Glomerular visceral epithelial cell (primary cell): ENCODE results near the gene QSOX2.
A peak's percentile ranks its signal among the peaks of the same experiment; 100 is the strongest.

ENCODE experiments used
- DNase-seq: peaks from one replicate; pipeline ENCODE4 v3.0.0-alpha.2; 2016; ENCODE audit errors: extremely low spot score

Gene QSOX2, protein sequence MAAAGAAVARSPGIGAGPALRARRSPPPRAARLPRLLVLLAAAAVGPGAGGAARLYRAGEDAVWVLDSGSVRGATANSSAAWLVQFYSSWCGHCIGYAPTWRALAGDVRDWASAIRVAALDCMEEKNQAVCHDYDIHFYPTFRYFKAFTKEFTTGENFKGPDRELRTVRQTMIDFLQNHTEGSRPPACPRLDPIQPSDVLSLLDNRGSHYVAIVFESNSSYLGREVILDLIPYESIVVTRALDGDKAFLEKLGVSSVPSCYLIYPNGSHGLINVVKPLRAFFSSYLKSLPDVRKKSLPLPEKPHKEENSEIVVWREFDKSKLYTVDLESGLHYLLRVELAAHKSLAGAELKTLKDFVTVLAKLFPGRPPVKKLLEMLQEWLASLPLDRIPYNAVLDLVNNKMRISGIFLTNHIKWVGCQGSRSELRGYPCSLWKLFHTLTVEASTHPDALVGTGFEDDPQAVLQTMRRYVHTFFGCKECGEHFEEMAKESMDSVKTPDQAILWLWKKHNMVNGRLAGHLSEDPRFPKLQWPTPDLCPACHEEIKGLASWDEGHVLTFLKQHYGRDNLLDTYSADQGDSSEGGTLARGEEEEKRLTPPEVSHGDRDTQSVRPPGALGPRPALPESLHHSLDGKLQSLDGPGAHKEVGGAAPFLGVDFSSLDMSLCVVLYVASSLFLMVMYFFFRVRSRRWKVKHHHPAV

DNA sequence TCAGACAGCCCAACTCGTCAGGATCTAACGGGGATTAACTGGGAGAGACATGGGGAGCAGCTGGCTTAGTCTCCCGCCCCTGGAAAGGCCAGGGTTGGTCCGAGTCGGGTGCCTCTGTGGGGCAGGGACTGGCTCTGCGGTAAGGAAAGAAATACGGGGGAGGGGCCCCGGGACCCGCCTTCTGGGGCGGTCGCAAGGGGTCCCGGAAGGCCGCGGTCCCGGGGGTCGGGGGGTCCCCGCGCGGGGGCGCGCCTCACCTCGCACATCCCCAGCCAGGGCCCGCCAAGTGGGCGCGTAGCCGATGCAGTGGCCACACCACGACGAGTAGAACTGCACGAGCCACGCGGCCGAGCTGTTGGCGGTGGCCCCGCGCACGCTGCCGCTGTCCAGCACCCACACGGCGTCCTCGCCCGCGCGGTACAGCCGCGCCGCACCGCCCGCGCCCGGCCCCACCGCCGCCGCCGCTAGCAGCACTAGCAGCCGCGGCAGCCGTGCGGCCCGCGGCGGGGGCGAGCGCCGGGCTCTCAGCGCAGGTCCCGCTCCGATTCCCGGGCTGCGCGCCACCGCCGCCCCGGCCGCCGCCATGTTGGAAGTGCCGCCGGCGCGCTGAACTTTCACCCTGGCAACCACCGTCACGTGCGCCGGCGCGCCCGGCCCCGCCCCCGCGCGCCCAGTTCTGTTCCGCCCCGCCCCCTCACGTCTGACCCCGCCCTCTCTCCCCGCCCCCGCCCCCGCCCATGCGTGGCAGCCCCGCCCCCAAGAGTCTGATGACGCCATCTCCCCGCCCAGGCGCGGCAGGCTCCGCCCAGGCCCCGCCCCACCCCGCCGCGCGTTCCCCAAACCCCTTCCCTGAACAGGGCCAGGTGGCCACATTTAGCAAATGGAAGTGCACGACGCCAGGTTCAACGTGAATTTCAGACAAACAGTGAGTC, at the start of gene QSOX2:
Gene QSOX2, minus strand, starts transcription at position 594 of the 932 bp plus-strand sequence. Its CDS starts 9 bp downstream, at position 585.
- peak; percentile 85 for DNase-seq

DNA sequence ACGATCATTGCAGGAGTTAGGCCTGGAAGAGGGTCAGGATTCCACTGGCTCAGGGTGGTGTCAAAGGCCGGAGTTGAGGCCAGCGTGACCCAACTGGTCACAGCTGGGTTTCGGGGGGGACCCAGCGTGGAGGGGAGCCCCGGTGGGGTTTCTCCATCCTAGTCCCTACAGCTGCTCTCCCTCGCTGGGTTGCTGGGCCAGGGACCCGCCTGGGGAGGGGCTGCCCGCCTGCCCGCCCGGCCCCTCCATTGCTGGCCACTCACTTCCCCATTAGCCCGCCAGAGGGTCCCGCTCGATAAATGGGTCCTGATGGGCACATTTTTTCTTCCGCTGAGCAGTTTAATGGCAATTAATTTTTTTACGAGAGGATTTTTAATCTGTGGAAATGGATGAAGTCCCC, 49.4 kb upstream of the QSOX2 start:
- DNase-seq = no peak

DNA sequence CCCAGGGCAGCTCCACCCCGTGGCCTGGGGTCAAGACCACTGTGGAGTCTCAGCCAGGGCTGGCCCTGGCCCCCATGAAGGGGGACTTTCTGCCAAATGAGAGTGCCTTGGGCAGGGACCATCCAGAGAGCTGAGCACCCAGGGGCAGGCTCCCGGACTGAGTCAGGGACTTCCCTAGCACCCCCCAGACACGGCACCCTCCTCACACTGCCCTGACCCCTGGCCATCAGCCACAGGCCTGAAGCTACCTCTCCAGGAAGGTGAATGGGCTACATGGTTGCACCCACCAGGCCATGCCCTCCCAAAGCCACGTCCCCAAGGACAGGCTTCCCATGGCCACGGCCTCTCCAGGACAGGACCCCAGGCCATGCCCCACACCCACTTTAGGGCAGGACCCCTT, 48.8 kb upstream of the QSOX2 start:
- DNase-seq = no peak

DNA sequence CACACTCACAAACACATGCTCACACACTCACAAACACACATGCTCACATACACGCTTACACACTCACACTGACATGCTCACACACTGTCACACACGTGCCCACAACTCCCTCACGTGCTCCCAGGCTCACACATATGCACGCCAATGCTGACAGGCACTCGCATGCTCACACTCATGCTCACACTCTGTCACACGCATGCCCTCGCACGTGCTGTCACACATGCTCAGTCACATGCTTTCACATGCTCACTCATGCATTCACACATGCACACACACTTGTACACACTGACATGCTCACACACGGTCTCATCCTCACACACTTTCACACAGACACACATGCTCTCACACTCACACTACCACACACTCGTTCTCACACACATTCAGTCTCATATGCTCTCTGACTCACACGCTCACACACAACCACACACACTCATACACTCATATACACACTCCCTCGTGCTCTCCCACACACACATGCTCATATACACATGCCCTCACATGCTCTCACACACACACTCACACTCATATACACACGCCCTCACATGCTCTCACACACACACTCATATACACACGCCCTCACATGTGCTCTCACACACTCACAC, 48.0 kb upstream of the QSOX2 start:
- DNase-seq = no peak

DNA sequence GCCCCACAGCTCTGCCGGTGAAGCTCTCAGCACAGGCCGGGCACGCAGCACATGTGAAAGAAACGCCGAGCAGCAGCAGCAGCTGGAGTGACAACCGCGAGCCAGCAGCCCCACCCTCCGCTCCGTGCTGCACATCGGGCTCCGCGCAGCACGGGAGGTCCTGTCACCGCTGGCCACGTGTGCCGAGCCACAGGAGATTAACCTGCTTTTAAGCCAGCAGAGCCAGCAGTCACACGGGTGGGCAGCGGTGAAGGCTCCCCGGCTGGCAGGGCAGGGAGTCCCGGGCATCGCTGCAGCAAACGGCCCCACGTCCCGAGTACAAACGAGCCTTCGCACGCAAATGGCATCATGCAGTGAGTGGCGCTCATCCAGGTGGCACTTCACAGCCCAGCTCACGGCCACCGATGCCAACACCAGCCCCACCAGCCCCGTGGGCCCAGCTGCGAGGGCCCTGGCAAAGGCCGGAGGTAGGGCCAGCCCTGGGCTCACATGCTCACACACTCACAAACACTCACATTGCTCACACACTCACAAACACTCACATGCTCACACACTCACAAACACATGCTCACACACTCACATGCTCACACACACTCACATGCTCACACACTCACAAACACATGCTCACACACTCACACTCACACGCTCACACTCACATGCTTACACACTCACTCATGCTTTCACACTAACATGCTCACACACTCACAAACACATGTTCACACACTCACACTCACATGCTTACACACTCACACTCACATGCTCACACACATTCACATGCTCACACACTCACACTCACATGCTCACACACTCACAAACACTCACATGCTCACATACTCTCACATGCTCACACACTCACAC, 47.2 kb upstream of the QSOX2 start:
- DNase-seq = no peak

DNA sequence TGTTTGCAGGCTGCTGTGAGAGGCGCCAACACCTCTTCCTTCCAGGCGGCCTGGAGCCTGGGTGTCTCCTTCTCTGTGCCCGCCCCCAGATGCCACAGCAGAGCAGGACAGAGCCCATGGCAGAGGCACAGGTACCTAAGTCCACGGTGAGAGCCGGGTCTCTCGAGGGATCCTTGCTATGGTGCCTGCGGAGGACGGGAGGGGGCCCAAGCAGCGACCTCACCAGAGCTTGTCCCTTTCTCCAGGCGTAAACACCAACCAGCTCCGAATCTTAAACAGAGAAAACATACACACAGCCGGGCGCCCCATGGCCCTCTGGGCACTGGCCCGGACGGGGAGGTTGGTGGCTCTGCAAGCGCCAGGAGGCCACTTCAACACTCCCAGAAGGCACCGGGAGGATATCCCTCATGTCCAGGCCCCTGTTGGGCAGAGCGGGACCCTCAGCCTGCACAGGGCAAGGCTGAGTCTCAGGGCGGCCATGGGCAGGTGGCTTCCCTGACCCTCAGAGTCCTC, 46.5 kb upstream of the QSOX2 start:
- no peak for DNase-seq

DNA sequence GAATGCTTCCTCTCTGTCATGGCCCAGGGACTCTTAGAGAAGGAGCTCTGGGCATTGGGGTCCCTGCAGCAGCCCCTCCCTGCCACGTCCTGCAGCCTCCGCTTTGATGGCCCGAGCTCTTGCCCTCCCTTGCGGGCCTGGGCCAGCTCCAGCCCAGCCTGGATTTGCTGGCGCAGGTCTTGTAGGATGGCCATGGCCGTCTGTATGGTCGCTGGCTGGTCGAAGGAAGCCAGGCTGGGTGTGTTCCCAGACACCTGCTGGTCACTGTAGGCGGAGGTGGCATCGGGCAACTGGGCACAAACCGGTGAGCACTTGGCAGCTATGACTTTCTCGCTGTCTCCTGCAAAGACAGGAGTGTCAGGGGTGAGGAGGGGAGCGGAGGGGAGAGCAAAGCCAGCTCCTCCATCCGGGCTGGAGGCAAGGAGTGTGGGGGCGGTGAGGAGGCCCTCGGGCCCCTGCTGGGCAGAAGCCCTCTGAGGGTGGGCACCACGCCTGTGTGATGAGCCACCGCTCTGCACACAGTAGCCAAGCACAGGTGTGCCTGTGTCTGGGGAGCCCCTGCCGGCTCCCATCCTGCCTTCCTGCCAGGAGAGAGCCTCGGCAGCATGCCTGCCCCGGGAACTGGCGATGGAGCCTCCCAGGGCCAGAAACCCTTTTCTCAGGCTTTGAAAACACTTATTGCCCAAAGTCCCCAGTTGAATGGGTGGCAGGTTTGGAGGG, 45.9 kb upstream of the QSOX2 start:
- DNase-seq = no peak

DNA sequence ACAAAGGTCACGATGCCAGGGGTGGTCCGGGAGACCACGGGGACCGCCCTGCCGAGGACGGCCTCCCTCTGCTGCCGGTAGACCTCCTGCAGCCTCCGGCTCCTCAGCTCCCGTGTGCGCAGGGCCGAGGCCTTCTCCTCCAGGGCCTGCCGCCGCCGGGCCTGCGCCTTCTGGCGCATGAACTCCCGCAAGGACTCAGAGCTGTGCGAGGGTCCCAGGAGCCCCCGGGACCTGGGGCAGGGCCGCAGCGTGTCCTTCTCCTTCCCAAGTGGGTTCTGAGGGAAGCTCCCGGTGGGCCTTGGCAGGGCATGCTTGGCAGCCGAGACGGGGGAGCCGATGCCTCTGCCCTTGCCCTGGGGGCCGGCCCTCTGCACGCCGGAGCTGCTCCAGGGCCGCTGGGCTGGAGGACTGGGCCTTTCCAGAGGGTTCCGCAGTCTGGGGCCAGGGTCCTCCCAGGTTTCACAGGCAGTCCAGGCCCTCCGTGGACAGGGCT, 44.9 kb upstream of the QSOX2 start:
- no peak for DNase-seq

DNA sequence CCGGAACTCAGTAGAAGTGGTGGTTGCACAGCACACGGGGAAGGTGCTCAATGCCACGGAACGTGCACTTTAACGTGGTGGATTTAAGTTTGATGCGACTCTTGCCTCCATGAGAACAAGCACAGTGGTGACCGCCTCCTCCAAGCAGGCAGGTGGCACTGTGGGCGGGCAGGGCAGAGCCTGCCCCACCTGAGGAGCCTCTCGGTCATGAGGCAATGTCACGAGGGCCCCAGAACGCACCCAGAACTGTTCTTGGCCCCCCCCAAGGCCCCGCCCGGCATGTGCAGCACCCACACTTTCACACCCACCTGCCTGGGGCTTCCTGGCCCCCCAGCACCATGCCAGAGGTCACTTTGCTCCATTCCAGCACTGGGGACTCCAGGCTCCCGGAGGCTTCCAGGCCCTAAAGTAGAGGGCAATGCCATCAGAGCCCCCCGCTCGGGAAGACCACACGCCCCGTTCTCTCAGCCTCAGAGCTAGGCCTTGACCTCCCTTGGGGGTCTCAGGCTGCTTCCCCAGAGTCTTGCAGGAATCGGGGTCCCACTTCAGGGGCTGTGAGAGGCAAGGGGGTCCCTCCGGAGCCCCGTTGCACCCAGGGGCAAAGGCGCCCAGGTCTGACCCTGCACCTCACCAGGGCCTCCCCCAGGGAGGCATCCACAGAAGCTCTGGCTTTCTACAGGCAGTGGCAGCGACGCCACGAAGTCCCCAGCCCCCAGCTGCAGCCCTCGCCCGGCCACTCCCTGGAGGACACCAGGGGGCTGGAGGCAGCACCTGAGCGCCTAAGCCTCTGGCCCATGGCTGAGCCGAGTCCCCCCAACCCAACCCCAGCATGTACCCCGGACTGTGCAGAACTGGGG, 44.3 kb upstream of the QSOX2 start:
- no peak for DNase-seq

DNA sequence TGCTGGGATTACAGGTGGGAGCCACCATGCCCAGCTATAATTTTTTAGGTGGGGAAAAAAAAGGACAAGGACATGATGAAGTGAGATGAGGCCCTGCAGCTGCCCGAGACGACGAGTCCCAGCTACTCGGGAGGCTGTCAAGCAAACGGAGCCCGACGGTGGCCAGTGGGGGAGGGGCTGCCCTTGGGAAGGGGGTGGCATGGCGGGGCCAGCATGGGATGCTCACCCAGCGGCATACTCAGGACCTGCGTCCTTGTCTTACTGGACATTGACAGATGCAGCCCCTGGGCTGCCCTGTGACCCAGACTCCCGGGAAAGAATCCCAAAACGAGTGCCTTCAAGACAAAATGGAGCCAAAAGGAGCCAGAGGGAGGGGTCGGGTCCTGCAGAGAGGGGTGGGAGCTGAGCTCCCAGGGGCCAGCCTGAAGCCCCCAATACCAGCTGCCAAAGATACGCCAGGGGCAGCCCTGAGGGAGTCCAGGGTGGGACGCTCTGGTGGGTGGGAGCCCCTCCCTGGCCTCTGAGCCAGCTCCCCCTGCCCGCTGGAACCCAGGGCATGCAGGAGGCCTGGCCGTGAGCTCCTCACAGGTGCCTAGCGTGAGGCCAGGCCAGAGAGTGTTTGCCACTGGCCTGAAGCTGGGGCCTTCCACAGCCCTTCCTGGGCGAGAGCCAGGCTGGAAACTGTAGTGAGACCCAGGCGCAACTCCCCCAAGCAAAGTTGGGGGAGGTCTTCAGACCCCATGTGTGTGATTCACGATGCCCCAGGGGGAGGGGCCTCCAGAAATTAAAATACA, 42.5 kb upstream of the QSOX2 start:
- DNase-seq = no peak

DNA sequence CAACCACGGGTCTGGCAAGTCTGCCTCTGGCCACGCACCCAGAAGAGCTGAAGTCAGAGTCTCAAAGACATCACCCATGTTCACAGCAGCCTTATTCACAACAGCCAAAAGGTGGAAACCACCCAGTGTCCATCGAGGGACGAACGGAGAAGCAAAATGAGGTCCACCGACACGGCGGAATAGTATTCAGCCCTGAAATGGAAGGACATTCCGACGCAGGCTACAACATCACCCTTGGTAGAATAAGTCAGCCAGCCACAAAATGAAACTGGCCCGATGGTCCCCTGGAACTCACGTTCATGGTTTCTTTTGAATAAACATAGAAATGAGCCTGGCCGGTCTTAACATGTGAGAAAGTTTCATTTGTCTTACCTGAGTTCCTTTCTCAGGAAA, 41.4 kb upstream of the QSOX2 start:
- DNase-seq = no peak

DNA sequence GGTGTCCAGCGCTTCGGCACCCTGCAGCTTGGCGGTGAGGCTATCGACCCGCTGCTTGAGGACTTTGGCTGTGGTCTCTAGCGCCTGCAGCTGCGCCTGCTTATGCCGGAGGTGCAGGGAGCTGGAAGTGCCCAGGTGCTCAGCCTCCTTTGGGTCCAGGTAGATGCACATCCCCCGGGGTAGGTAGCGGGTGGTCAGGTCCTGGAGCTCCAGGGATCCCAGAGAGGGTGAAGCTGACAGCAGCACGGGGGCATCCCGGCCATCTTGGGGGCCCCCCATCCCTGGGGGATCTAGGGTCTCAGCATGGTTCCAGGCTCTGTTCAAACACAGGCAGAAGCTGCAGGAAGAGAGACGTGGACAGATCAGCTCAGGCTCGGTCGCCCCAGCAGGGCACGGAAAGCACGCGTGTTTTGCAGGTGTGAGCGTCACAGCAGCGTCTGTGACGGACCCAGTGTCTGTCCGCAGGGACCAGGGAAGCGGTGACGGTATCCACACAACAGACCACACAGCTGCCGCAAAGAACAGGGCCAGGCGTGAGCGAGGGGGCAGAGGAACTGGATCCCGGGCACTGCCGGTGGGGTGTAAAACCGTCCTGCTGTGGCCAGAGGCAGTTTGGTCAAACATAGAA, 40.9 kb upstream of the QSOX2 start:
- no peak for DNase-seq

DNA sequence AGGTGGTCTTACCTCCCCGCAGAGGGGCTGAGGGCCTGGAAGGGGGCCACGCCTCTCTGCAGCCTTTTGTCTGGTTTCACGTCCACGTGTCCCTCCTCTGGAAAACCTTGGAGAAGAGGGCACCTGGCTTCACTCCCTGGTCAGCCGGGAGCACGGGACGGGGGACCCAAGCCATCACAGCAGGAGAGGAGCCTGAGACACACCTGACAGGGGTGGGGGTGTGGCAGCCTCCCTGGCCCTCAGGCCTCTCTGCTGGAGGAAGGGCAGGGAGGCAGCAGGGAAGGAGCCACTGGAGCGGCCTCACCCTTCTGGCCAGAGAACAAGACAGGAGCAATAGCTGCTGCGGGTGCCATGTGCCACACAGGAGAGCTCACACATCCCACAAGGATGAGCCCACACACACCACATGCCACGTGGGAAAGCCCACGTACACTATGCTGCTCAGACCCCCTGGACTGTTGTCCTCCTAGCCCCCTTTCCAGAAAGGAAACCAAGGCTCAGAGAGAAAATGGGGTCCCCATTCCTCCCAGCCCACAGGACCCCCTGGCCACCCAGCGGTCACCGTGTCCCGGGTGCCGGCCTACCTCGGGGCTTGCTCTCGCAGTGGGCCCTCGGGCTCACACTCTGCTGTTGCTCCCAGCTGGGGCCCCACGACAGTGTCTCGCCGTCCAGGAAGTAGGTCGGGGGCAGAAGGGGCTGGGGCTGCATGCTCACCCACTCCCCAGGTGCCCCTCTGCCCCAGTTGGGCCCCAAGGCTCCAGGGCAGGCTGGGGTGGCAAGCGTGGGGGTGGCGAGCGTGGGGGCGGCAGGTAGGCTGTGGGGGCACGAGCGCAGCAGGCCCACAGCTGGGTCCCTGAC, 40.1 kb upstream of the QSOX2 start:
- DNase-seq = no peak

DNA sequence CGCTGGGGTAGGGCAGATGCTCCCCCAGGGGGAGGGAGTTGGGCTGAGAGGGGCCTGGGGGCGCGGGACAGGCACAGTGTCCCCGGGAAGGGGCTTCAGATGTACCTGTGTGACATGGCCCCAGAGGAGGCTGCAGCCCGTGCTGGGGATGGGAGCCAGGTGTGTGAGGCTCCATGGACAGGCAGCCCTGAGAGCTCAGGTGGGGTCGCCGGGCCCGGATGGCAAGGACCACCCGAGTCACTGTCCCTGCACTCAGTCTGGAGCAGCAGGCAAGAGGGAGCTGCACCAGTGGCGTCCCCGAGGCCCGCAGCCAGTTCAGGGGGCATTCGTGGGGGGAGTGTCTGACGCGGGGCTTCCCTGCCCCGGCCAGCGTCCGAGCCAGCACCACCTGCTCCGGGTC, 39.3 kb upstream of the QSOX2 start:
- no peak for DNase-seq

DNA sequence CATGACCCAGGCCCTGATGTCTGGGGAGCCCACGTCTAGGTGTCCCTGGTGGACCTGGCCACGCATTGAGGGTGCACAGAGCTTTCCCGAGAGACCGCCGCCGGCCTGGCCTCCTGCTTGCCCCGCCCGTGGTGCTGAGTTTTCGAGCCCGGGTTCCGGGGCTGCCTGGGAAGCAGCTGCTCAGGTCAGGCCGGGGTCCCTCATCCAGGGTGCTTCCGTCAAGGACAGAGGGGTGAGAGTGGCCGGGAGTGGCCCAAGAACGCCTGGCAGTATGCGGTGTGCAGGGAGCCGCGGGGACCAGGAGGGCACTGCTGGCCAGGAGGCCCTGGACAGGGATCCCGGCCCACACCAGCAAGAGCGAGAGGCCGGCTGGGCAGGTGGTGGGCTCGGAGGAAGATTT, 38.7 kb upstream of the QSOX2 start:
- DNase-seq = no peak
